Hippocampal formation (tissue), 2 donors: Measurements from ENCODE around the gene ANXA7.
"Not testable (repeated sequence)": the region's sequence is repeated elsewhere in the genome, so short reads cannot be mapped to it uniquely, and the experiment has no call there.

Source experiments
- DNase-seq, 2 donors: peaks; one replicate each; lab custom pipeline; 2025; lab: John Stamatoyannopoulos, UW

Gene ANXA7

DNA sequence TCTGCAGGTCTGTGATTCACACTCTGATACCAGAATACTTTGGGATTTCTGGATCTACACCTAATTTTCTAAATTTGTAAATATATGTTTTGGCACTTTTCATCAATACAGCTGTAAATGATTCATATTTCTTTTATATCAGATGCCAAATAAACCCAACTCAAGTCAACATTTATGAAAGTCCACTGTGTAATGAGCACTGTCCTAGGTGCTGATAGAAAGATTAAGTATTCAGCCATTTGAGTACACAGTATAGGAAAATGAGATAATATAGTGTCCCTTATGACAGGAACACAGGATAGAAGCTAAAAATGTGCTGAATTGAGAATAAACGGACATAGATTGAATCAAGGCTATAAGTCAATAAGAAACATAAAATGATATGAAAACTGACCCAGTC lies 6.4 kb downstream of the ANXA7 start:
- no peak for DNase-seq

DNA sequence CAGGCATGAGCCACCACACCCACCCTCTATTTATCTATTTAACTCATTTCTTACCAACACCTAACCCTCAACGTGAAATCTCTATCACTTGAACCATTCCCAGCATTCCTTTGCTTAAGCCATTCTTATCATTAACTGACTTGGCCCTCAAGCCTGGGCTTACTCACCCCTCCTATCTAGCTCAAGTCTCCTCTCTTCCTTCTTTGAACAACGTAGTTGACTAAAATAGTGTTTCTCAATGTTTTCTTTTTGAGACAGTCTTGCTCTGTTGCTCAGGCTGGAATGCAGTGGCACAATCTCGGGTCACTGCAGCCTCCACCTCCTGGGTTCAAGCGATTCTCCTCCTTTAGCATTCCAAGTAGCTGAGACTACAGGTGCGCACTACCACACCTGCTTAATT lies 7.0 kb downstream of the ANXA7 start:
- no peak for DNase-seq

DNA sequence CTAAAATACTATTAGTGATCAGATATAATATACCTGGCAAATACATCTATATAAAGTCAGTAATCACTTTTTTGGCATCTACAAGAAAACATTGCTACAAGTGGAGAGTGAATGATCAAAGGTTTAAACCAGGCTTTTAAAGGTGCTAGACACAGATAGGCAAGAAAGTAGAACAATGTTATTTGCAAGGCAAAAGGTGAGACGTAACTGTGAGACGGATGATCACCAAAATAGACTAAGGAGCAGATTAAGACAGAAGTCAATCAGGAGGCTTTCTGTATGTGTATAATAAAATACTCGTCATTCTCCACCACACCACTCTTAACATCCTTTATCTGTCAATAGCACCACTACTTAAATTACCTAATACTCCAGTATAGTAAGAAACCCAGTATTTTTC lies 8.3 kb downstream of the ANXA7 start:
- no peak for DNase-seq

DNA sequence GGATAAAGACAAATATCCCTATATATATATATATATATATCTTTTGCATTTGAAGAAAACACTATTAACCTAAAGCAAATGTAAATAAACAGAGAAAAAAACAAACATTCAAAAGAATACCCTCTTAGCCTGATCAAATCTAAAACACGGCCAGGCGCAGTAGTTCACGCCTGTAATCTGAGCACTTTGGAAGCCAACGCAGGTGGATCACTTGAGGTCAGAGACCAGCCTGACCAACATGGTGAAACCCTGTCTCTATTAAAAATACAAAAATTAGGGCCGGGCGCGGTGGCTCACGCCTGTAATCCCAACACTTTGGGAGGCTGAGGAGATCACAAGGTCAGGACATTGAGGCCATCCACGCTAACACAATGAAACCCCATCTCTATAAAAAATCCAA lies 9.2 kb downstream of the ANXA7 start:
- DNase-seq: no peak

DNA sequence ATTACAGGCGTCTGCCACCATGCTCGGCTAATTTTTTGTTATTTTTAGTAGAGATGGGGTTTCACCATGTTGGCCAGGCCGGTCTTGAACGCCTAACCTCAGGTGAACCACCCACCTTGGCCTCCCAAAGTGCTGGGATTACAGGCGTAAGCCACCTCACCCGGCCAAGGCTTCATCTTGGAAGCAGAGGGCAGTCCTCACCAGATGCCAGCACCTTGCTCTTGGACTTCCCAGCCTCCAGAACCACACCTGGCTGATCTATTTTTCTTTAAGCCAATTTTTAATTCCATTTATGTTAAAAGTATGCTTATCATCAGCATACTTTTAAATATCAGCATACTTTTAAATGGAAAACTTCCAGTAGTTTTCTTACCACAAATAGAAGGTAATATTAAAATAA lies 12.2 kb downstream of the ANXA7 start:
- no peak for DNase-seq

DNA sequence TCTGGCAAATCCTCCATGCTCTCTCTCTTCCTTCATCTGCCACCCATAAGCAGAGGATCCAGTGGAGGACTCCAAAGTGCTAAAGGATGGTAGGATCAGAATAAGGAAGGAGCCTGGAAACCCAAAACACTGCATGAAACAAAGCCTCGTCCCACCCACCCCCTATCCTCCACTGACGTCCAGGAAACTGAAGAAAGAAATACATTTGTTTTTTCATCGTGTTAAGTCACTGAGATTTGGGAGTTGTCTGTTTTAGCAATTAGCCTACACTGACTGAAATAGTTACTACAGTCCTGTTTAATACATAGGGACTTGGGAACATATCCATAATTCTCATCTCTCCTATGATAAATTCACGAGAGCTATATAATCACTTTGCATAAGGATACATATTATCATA lies 14.8 kb downstream of the ANXA7 start:
- DNase-seq: no peak

DNA sequence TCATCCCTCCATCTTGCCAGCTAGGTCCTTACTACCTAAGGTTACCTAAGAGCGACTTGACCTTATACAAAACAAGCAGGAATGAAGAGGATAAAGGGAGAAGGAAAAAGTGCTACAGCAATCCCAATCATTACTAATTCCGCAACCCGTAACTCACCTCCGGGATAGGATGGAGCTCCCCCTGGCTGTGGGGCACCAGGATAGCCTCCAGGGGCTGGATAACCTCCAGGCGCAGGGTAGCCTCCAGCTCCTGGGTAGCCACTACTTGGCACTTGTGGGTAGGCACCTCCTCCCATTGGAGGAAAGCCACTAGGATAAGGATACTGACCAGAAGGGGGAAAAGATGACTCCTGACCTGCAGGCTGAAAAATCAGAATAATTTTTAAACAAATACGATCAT lies 15.8 kb downstream of the ANXA7 start:
- no peak for DNase-seq

DNA sequence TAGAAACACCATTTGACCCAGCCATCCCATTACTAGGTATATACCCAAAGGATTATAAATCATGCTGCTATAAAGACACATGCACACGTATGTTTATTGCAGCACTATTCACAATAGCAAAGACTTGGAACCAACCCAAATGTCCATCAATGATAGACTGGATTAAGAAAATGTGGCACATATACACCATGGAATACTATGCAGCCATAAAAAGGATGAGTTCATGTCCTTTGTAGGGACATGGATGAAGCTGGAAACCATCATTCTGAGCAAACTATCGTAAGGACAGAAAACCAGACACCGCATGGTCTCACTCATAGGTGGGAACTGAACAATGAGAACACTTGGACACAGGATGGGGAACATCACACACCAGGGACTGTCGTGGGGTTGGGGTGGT lies 19.5 kb downstream of the ANXA7 start:
- not testable (repeated sequence) for DNase-seq

DNA sequence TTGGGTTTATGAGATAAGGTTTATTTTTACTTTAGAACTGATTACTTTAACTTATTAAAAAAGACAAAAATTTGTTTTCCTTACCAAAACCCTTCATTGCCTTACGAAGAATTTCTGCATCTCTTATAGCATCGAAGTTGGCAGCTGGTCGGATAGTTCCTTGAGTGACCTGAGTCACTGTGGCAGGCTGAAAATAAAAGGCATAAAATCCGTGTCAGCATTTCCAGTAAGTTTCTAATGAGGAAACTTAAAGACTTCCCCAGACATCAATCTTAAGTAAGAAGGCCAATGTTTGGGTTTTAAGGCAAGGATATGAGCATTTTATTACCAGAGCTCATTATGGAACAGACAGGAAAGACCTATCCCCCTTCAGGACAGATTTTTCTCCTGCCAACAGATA lies 25.6 kb downstream of the ANXA7 start:
- DNase-seq: no peak

DNA sequence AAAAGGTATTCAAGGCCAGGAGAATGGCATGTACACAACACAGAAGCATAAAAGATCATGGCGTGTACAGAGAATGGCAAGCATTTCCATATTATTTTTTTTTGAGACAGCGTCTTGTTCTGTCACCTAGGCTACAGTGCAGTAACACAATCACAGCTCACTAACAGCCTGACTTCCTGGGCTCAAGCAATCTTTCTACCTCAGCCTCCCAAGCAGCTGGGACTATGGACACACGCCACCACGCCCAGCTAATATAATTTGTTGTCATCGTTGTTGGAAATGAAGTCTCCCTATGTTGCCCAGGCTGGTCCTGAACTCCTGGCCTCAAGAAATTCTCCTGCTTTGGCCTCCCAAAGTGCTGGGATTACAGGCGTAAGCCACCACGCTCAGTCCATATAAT lies 27.3 kb downstream of the ANXA7 start:
- DNase-seq: no peak

DNA sequence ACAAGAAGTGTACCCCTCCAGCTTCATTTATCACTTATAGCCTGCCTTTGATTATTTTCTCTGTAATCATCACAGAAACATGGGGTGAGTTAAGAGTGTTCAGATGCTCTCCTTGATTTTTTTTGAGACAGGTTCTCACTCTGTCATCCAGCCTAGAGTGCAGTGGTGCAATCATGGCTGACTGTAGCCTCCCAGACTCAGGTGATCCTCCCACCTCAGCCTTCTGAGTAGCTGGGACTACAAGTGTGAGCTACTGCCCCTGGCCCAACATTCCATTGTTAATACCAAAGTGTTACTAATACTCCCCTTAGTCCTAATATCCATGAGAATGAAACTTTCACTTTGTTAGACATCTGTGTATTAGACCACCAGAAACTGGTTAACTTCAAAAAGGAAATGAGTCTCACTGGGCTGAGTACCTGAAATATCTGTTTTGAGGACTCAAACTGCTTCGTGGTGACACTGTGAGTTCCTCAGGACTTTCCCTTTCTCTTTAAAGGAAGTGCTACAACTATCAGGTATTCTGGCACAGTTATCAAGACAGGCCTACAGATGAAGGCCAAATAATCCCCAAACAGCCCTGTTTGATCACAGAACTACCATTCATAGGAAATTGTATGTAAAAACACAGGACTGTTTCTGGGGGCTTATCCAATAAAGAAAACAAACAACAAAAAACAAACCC lies 34.7 kb downstream of the ANXA7 start:
- DNase-seq: no peak

DNA sequence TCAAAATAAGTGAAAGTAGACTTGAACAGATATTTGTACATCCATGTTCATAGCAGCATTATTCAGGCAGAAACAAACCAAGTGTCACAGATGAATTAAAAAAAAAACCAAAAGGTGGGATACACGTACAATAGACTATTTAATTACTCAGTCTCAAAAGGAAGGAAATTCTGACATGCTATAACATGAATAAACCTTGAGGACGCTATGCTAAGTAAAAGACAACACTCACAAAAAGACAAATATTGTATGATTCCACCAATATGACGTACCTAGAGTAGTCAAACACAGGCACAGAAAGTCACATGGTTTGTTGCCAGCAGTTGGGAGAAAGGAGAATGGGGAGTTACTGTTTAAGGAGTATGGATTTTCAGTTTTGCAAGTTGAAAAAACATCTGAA lies 37.2 kb downstream of the ANXA7 start:
- DNase-seq: no peak

DNA sequence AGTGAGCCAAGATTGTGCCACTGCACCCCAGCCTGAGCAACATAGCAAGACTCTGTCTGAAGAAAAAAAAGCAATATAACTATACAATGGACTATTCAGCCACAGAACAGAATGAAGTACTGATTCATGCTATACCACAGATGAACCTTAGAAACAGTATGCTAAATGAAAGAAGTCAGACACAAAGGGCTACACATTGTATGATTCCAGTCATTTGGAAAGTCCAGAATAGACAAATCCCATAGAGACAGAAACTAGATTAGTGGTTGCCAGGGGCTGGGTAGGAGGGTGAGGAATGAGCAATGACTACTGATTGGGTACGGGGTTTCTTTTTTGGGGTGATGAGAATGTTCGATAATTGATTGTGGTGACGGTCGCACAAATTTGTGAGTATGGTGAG lies 45.6 kb downstream of the ANXA7 start:
- DNase-seq: peak in 1 of 2 donors; percentile 70

DNA sequence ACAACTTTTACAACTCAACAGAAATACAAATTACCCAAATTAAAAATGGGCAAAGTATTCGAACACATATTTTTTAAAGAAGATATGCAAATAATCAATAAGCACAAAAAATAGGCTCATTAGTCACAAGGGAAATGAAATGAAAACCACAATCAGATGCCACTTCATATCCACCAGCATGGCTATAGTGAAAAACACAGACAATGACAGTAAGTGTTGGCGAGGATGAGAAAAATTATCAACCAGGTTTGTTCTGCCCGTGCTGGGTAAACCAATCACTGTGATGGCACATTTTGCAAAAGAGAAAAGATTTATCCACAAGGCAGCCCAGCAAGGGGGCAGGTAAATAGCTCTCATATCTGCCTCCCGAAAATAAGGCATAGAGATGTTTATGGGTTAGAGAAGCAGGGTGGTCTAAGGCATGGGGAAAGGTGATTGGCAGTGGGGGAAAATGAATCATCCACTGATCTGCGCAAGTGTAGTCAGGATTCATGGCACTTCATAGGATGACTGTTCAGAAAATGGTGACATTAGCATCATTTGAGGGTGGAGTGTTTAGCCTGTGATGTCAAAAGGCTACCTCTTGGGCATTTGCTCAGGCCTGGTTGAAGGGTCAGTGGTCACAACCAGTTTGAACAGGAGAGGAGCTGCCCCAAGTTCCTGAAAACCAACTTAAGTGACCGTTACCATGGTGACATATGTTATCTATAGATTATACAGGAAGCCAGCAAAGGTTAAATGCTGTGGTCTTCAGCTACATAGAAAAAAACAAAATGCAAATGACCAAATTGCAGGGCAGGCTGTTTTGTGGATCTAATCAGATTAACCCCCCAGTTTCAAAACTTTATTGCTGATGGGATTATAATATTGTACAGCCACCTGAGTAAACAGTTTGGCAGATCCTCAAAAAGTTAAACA lies 47.2 kb downstream of the ANXA7 start:
- DNase-seq: no peak

DNA sequence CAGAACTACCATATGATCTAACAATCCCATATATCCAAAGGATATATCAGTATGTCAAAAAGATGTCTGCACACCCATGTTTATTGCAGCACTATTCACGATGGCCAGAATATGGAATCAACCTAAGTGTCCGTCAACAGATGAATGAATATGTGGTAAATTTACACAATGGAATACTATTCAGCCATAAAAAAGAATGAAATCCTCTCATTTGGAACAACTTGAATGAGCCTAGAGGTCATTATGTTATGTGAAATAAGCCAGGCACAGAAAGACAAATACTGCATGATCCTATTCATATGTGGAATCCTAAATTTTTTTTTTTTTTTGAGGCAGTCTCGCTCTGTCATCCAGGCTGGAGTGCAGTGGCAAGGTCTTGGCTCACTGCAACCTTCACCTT lies 48.9 kb downstream of the ANXA7 start:
- no peak for DNase-seq

DNA sequence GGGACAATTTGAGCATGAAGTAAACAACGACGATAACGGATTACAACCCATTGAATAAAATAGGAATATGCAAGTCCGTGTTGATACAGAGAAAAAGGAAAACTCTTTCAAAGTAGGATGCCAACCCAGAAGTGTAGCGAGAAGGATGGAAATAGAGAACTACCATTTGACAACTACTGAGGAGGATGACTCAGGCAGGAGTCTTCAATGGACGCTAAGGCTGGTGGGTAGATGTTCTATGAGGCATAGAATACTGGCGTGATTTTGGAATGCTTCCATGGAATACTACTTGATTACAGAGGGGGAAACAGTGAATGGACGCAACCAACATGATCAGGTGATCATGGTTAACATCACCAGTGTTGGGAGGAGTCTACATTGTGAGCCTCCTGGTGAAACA lies 54.4 kb downstream of the ANXA7 start:
- DNase-seq: no peak

DNA sequence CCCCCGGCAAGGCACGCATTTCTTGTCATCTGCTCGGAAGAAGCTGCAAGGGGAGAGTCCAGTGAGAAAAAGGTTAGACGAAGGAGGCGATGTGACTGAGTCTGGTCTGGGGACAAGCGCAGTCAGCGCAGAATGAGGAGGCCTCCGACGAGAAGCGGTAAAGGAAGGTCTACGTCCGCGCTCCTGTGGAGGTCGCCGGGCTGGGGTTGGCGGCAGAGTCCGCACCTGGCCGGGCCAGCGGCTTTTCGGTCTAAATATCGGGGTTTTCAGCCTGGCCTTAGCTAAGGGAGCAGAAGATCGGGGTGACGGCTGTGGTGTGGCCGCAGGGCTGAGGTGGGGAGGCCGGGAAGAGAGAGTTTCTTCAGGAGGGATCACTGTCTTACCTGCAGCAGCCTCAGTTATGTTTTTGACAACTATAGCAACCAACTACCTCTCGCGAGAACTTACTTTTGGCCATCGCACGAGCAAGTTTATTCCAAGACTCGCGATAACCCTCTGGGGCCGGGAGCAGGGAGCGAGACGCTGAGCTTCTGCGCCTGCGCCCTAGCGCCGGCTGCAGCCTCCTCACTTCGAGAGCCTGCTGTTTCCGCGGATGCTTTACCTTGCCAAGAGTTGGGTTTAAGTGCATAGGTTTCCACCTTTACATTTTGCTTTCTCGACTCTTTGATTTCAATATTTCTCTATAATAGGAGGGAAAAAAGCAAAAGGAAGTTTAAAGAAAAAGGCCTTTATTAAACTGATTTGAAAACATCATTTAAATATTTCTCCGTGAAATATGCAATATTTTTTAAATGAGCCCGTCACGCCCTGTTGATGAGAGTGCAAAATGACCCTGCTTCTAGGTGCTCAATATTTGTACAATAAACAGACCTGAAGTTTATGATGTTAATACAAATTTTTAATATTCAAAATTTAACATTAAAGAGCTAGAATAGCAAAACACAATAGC lies 55.3 kb downstream of the ANXA7 start, which contains the start of gene CFAP70:
TSS of gene CFAP70 (minus strand) at position 534 of the 949 bp plus-strand sequence. CDS start 4,068 bp downstream, outside the sequence.
- peak; percentile 75 to 82 for DNase-seq

DNA sequence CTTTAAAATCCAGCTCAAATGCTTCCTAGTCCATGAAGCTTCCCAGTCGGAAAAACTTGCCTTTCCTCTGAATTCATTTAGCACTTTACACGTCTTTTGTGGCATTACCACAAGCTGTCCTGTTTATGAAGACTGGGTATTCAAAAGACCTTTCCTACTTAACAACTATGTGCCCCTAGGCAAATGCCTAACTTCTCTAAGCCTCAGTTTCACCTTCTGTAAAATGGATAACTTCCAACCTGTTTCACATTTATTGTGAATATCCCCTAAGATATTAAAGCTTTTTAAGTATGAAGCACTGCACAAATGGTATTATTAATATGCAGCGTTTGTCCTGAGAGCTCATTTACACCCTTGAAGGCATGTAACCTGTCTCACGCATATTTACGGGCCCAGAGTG lies 56.0 kb downstream of the ANXA7 start:
- no peak for DNase-seq

DNA sequence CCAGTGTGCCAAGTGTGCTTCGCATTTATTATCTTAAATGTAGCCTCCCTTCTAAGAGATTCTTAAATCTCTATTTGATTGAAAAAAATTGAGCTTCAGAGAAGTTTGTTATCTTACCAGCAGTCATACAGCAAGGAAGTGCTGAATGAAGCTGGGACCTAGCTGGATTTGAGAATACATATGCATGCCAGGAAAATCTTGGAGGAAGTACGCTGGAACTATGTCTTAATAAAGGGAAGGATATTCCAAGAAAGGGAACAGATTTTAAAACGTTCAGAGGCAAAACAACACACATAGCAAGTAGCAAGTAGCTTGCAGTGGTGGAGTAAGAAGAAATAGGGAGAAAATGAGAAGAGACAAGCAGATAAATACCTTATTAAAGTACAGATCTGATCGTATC lies 56.7 kb downstream of the ANXA7 start:
- DNase-seq: no peak

DNA sequence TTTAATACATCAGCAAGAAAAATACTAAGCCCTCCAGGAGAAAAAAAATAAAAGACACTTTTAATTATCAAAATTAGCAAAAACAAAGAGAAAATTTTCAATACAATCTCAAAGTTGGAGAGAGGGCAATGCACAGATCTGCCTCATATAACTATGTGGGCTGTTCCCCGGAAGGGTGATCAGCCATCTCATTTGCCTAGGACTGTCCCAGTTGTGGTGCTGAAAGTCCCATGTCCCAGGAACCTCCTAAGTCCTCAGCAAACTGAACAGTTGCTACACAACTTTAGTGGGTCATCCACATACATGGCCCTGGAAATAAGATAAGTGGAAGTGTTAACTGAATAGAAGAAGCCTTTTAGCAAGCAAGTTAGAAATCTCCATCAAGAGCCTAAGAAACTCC lies 69.6 kb downstream of the ANXA7 start:
- DNase-seq: no peak

DNA sequence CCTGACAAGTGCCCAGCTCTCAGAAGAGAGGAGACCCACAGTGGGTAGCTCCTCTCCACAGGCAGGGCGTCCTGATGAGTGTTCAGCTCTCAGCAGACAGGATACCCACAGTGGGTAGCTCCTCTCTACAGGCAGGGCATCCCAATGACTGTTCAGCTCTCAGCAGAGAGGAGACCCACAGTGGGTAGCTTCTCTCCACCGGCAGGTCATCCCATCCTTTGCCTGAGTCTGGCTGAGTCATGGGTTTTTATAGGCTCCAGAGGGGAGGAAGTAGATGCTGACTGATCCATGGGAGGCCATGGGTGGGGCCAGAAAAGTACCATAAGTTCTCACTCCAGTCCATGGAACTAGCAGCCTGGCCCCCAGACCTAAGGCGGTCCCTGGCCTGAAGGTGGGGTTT lies 73.7 kb downstream of the ANXA7 start:
- DNase-seq: no peak

DNA sequence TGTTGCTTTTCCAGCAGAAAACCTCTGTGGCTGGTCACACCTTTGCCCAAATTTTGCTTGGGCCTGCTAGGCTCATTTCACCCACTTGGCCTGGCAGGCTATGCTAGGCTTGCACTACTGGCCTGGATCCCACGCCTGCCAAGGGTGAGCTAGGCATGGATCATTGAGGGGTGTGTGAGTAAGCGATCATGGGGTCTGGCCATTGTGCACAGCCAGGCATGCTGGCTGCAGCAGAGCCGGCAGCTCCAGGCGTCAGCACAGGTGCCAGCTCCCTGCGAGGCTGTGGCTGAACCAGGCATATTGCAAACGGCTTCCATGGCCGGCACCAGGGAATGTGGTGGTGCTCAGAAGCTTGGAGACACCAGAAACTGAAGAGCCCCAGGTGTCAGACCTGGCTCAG lies 74.4 kb downstream of the ANXA7 start:
- peak in 1 of 2 donors; percentile 6 for DNase-seq
